ENCODE results near the gene MYO5B.

The MYO5B gene

DNA sequence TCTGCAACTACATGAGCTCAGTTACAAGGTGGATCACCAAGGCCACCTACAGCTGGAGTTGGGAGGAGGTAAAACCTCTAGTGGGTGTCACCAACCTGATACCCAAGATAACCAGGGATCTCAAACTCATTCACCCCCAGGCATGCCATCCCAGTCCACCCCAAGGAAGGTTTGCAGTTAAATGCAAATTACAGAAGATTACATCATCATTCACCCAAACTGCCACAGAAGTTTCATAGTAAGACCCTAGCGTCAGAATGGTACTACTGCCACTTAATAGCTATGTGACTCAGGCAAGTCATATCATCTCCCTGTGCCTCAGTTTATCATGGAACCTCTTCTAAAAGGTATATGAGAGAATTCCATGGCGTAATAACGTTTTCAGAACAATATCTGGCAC lies 111.2 kb downstream of the MYO5B start:
- no peak for DNase-seq
- intact Hi-C loops (cut with DNase I), result no loop called here

GRCh38 chr18:50080932-50081560 lies 113.9 kb downstream of the MYO5B start:
- peak in 4 of 42 donors; percentile 6 to 41 (median 15) for DNase-seq
- intact Hi-C loops (cut with DNase I), result no loop called here

DNA sequence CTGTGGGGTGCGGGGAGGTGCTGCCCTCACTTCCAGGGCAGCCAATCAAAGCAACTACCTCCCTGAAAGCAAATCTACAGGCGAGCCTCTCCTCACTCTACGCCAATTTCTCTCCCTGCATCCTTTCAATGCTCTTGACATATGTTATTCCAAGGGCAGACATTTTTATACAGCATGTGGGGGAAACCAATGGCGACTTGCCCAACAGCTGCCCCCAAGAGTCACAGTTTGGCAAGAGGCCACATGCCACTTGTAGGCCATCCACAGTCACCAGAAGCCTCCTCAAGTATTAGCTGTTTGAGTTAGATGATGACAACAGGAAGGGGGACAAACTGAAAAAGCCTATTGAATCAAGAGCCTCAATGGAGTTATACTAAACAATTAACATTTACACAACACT lies 114.6 kb downstream of the MYO5B start:
- peak in 21 of 42 donors; percentile 5 to 64 (median 19) for DNase-seq
- intact Hi-C loops (cut with DNase I), result no loop called here

DNA sequence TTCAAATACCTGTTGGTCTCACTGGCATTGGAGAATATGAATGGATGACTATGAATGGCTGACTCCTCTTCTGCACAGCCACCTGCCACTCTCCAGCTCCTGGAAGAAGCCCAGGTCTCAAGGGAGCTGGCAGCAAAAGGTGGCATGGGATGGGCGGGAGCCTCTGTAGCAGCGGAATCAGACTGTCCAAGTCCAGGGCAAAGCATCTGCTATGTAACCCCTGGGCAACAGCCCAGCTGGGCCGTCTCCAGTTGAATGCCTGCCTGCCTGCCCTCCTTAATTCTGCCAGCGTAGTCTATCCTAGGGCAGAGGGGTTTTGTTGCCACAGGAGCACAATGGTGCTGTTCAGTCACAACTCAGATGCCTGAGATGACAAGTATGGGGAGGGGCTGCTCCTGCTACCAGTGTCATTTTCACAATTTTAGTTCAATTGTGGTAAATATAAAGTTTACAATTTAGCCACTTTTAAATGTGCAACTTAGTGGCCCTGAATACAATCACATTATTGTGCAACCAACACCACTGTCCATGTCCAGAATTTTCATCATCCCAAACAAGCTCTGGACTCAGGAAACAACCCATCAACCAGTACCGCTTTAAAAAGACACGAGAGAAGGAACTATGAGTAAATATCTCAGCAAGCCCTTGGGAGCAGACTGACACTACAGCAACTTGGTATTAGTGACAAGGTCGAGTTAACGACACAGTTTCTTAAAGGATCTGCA lies 115.2 kb downstream of the MYO5B start:
- DNase-seq, result peak; percentile 18 to 90 (median 74)
- intact Hi-C loops (cut with DNase I), result no loop called here

DNA sequence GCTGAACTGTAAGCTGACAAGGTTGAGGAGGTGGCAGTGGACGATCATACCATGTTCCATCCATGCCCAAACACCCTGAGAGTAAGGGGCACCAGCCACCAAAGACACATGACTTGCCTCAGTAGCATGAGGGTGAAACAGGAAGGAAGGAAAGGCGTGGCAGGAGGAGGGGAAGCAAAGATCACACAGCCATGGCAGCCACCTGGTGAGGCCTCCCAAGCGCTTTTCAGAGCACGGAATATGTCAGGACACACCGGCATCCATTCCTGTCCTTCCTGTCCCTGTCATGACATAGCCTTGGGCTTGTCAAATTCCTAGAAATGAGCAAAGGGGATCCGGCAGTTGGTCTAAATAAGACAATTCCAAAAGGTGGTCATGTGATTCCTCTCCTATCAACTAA lies 118.7 kb downstream of the MYO5B start:
- no peak for DNase-seq
- intact Hi-C loops (cut with DNase I), result no loop called here

DNA sequence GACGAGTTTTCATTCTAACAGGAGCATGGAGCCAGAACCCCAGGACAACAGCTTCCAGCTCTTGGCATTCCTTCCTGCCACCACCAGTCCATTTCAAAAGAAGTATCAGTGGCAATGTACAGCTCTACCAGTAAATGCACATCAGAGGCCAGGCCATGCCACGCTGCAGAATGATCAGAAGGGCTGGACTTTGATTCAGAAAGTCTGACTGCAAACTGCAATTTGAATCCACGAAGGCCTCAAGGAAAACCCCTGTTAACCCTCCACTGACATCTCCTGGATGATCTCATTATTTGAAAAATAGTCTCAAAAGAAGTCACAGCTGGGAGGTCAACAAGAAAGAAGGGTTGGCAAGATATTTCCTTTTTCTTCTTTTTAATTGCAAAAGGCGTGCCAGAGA lies 119.2 kb downstream of the MYO5B start:
- no peak for DNase-seq

GRCh38 chr18:50074404-50074803 lies 120.5 kb downstream of the MYO5B start:
- no peak for DNase-seq
- intact Hi-C loops (cut with DNase I), result no loop called here

More for the DNA sequence above, 119.2 kb downstream of the MYO5B start:
- intact Hi-C loops (cut with DNase I), result no loop called here

DNA sequence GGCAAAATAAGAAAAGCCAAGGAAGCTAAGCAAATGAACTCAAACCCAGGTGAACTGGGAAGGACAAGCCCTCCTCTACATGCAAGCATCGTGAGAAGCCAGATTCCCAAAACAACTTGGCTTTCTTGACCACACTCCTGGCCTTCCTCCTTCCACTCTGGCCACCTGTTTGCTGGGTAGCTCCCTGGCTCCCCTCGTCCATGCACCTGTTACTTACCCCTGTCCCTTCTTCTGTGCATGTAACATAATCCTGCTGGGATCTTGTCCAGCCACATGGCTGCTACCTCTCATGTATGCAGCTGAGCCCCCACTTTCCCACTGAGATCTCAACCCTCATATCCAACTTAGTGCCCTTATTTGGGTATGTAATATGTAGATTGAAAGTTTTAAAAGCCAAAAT lies 121.6 kb downstream of the MYO5B start:
- no peak for DNase-seq
- intact Hi-C loops (cut with DNase I), result no loop called here

- DNase-seq, result no peak
- intact Hi-C loops (cut with DNase I), result no loop called here
Observed at GRCh38 chr18:50072146-50072545, 122.8 kb downstream of the MYO5B start.

DNA sequence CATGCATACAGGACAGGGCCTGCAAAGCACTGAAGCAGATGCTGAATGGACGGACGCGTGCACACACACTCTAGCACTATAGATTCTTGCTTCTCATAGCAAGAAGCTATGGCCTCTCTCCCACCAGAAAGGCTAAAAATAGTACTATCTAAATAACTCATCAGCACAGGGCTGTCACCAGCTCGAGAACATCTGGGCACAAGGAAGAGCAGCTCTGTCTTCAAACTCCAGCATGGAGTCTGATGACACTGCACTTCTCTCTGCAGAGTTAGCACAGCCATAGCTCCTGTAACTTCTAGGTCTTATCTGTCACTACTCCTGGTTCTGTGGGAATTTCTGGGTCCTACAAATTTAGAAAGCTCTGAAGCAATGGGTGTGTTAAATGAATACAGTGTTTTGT lies 123.5 kb downstream of the MYO5B start:
- intact Hi-C loops (cut with DNase I), result no loop called here
- DNase-seq, result no peak

- intact Hi-C loops (cut with DNase I), result no loop called here
- no peak for DNase-seq
Observed at GRCh38 chr18:50069422-50069821, 125.5 kb downstream of the MYO5B start.

DNA sequence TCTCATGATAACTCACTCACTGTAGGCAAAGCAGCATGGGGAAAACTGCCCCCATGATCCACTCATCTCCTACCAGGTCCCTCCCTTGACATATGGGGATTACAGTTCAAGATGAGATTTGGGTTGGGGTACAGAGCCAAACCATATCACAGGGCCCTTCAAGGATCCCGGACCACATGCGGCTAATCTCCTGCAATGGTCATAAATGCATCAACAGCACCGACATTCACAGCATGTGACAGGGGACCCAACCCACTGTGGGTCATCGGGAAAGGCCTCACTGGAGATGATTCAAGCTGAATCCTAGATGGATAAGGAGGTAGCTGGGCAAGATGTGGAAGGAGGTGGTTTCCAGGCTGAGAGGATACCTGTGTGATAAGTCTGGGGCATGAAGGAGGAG lies 129.4 kb downstream of the MYO5B start:
- intact Hi-C loops (cut with DNase I), result no loop called here

DNA sequence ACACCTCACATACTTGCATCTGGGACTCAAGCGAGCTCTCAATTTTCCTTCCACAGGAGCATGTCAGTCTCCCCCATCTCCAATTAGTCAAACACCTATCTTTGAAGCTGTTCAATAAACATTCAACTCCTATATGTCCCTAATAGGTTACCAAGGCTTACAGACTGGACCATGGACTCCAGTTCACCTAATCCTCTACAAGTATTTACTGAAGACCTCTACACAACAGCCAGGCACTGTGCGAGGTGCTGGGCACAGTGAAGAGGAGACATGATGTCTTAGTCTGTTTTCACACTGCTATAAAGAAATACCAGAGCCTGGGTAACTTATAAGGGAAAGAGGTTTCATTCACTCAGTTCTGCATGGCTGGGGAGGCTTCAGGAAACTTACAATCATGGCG lies 129.9 kb downstream of the MYO5B start:
- intact Hi-C loops (cut with DNase I), result no loop called here
- no peak for DNase-seq

More for the DNA sequence above, 129.4 kb downstream of the MYO5B start:
- DNase-seq, result peak in 1 of 42 donors; percentile 15

DNA sequence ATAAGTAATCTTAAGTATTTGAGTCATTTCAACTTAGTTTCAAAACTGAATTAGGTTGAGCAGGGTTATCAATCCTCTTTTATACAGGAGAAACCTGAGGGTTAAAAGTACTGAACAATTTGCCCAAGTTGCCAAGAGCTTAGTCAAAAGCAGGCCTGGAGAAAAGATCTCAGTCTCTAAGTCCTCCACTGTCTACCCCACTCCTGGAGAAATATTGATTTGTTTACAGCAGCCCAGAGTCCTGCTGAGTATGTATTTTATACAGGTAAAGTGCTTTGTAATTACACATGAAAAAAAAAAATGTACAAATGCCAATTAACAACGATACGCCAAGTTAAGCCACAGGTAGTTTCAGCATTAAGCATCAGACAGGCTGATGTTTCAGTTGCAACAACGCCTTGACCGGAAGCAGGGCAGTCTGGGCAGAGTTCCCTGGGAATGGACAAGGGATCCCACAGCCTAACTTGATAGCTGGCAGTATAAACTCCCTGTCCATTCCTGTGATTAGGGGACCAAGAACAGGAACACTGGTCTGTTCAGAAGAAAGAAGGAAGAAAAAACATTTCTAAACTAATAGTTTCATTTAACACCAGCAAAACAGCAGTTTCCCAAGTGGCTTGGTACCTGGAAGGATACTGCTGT lies 132.9 kb downstream of the MYO5B start:
- intact Hi-C loops (cut with DNase I), result no loop called here
- DNase-seq, result no peak

DNA sequence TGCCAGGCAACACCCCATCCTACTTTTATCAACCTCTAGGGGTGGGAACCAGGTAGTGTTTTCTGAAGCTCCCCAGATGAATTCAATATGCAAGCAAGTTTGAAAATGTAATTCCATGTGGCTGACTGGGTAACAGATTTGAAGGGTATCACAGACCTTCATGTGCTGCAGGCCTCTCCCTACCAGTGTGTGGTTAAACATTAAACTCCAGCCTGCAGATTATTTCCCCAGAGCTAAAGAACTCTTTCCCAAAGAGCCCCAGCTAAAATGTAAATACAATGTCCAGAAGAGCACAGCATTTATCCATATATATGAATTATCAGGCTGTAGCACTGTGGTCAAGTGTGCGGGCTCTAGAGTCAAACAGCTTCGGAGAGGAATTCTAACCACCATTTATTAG lies 134.1 kb downstream of the MYO5B start:
- DNase-seq, result no peak
- intact Hi-C loops (cut with DNase I), result no loop called here

DNA sequence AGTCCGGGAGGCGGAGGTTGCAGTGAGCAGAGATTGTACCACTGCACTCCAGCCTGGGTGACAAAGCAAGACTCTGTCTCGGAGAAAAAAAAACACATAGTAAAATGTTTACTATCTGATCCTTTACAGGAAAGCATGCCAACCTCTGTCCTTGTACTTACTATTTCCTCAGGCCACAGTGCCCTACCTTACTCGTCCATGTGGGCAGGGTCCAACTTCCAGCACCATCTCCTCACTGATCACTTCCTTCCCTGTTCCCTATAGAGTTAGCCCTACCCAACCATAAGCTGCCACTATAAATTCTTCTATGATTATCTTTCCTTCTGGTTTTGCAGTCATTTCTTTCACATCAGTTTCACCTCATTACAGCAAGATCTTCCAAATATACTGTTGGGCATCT lies 136.2 kb downstream of the MYO5B start:
- intact Hi-C loops (cut with DNase I), result no loop called here
- no peak for DNase-seq

DNA sequence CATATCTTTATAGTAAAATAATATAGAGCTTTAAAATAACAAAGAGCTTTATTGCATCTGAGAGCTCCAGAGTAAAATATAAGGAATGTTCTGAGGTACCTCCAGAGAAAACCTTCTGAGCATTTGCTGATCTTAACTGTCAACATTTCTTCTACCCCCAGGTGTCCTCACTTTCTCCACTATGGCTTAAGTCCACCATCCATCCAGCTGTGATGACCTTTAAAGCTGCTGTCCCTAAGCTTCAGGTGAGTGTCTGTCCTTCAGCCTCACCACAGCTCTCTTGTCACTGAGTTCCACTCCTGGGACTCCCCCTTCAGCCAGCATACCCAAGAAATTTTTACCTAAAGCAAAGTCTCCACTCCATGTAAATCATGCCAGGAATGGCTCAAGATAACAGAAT lies 137.9 kb downstream of the MYO5B start:
- intact Hi-C loops (cut with DNase I), result no loop called here
- DNase-seq, result no peak

GRCh38 chr18:50056185-50056584 lies 138.8 kb downstream of the MYO5B start:
- DNase-seq, result no peak
- intact Hi-C loops (cut with DNase I), result no loop called here

- DNase-seq, result no peak
- intact Hi-C loops (cut with DNase I), result no loop called here
Observed at GRCh38 chr18:50055488-50055887, 139.5 kb downstream of the MYO5B start.

- DNase-seq, result no peak
- intact Hi-C loops (cut with DNase I), result no loop called here
Observed at GRCh38 chr18:50053111-50053510, 141.8 kb downstream of the MYO5B start.

DNA sequence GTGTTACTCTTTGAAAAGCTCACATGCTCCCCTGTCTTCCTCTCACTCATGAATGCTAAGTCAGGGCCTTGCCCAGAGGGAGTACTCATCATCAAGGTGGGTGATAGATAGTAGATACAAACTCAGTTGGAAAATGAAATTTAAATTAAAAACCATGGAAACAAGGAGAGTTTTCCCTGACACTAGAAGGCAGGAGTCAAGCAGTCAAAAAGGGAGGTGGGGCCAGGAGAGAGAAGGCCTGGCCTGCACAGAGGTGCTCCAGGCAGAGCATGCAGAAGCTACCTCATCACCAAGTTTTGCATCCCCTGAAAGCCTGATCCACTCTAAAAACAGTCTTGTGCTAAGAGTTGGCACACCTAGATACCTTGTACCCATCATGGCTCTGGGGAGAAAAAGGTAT lies 143.7 kb downstream of the MYO5B start:
- no peak for DNase-seq
- intact Hi-C loops (cut with DNase I), result no loop called here

Measured in head of caudate nucleus (tissue), 42 donors.